A673 (cell line): Measurements from ENCODE around the gene LUZP1. TPM values are rescaled to one million over a fixed set of nuclear protein-coding genes. Genes with fewer than 3 reads are reported as not detected.
A peak's percentile ranks its signal among the peaks of the same experiment; 100 is the strongest.
"Not testable (repeated sequence)": the region's sequence is repeated elsewhere in the genome, so short reads cannot be mapped to it uniquely, and the experiment has no call there.

Experiments
- BruUV-seq: library from RNA; stranded (reverse); fragments of 400-500 nt; replicated peaks from 2 replicates; lab custom pipeline; 2021; lab: Mats Ljungman, UMichigan
- CTCF ChIA-PET: fragments of 300-600 bp; sonication (Branson Sonifier 250); formaldehyde crosslinking; loops from one replicate; lab custom pipeline; 2022; ENCODE audit warnings: antibody characterized with exemption; lab: Charles Lee
- POLR2A ChIA-PET: fragments of 300-600 bp; sonication (Branson Sonifier 250); formaldehyde crosslinking; loops from one replicate; lab custom pipeline; 2022; ENCODE audit warnings: antibody characterized with exemption; ENCODE audit not compliant: low non-redundant PET; lab: Charles Lee
- DNase-seq: peaks from one replicate; pipeline ENCODE4 v3.0.0-alpha.2; 2015; ENCODE audit warnings: low spot score
- H3K27ac ChIP-seq: fragments of 200-600 bp; sonication (generic); 2 replicates; pipeline ENCODE4 v1.5.1; 2016; ENCODE audit warnings: mixed run types, low read depth, mild to moderate bottlenecking, mixed read lengths, antibody characterized with exemption, low read length; ENCODE audit not compliant: poor library complexity, severe bottlenecking
- H3K27me3 ChIP-seq: fragments of 200-600 bp; sonication (generic); replicated peaks from 2 replicates; pipeline ENCODE4 v1.6.1; 2017; ENCODE audit warnings: mixed run types, low read depth, mild to moderate bottlenecking, mixed read lengths, antibody characterized with exemption, low read length; ENCODE audit not compliant: insufficient read depth, poor library complexity
- H3K36me3 ChIP-seq: fragments of 200-600 bp; sonication (generic); 2 replicates; pipeline ENCODE4 v1.6.1; 2016; ENCODE audit warnings: mixed run types, mild to moderate bottlenecking, mixed read lengths, antibody characterized with exemption, low read length; ENCODE audit not compliant: insufficient read depth, poor library complexity, severe bottlenecking
- H3K4me1 ChIP-seq: fragments of 200-600 bp; sonication (generic); 2 replicates; pipeline ENCODE4 v1.6.1; 2017; ENCODE audit warnings: mixed run types, mild to moderate bottlenecking, mixed read lengths, antibody characterized with exemption, low read length; ENCODE audit not compliant: insufficient read depth, poor library complexity, severe bottlenecking
- H3K4me3 ChIP-seq: fragments of 200-600 bp; sonication (generic); 2 replicates; pipeline ENCODE4 v1.5.1; 2016; ENCODE audit warnings: low read depth, mixed run types, mild to moderate bottlenecking, mixed read lengths, low read length; ENCODE audit not compliant: poor library complexity, severe bottlenecking
- H3K9me3 ChIP-seq: fragments of 200-600 bp; sonication (generic); 2 replicates; pipeline ENCODE4 v1.6.1; 2016; ENCODE audit warnings: mixed run types, low read depth, mild to moderate bottlenecking, mixed read lengths, antibody characterized with exemption, low read length; ENCODE audit not compliant: poor library complexity, severe bottlenecking
- EZH2 ChIP-seq: fragments of 200-600 bp; sonication (generic); IDR thresholded peaks from 2 replicates; pipeline ENCODE4 v1.6.1; 2017; ENCODE audit warnings: borderline replicate concordance, low read depth, mild to moderate bottlenecking, mixed read lengths, antibody characterized with exemption, low read length; ENCODE audit not compliant: poor library complexity, severe bottlenecking
- intact Hi-C: fragments of 100-400 bp; cut with micrococcal nuclease; formaldehyde crosslinking; loops from one replicate; pipeline ENCODE4 v1.10.0; 2022; ENCODE audit not compliant: unreplicated experiment
- total RNA-seq: library from RNA; stranded (reverse); gene quantifications from 2 replicates; pipeline ENCODE4 v1.2.3, GENCODE V29; 2021
- TF ChIP-seq, protein P1 (sequence below): fragments of 300-800, 200-600 bp; sonication (generic); conservative IDR thresholded peaks from 2 replicates; pipeline ENCODE4 v1.5.1; 2017; ENCODE audit warnings: low read depth, mild to moderate bottlenecking, antibody characterized with exemption, low read length, moderate library complexity, mixed read lengths

The LUZP1 gene
- total RNA-seq, 1 experiment from 2014 or later, result 34.9 TPM

DNA sequence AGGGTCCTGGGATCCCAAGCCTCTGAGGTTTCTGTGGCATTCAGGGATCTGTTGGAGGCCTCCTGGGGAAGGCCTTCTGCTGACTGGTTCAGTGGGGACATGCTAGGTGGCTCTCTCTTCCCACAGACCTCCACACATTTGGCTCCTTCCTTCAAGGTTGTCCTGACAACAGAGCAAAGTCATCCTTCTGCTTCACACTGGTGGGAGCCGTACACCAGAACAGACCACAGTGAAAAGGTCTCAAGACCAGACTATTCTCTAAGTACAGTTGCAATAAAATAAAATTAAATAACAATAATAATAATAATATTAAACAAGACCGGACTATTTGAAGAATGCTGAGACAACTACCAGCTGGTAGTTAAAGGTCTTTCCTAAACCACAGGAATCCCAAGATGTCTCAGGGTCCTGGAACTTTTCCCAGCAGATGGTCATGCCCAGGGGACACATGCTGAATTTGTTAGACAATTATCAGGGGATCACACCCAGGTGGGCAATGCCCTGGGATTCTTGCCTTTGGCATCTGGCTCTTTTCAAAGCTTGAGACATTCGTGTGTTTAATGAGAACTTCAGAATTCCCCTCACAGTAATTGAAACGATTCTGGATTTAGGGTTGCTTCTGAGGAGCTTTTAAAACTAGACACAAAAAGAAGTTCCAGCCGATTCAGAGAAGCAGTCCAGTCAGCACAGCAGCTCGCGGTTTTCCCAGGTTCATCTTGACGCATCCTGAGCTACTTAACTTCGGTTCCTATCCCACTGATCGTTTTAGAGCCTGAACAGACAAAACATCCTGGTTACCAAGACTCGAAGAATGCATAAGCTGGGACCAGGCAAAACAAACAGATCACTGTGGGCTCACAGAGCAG lies 25.7 kb upstream of the LUZP1 start:
- no peaks in the 10 kb centered on the region for H3K27me3 ChIP-seq
- H3K36me3 ChIP-seq, result no peaks in the 10 kb centered on the region
- TF ChIP-seq, protein P1, sequence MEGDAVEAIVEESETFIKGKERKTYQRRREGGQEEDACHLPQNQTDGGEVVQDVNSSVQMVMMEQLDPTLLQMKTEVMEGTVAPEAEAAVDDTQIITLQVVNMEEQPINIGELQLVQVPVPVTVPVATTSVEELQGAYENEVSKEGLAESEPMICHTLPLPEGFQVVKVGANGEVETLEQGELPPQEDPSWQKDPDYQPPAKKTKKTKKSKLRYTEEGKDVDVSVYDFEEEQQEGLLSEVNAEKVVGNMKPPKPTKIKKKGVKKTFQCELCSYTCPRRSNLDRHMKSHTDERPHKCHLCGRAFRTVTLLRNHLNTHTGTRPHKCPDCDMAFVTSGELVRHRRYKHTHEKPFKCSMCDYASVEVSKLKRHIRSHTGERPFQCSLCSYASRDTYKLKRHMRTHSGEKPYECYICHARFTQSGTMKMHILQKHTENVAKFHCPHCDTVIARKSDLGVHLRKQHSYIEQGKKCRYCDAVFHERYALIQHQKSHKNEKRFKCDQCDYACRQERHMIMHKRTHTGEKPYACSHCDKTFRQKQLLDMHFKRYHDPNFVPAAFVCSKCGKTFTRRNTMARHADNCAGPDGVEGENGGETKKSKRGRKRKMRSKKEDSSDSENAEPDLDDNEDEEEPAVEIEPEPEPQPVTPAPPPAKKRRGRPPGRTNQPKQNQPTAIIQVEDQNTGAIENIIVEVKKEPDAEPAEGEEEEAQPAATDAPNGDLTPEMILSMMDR, result no peak
- no peak for TF ChIP-seq EZH2
- no peak overlapping the region for H3K27ac ChIP-seq
- no peaks in the 10 kb centered on the region for H3K4me1 ChIP-seq
- CTCF ChIA-PET, result interaction anchor here (1.6 kb wide), 1 partner anchor 10 kb away, joined by 3 read pairs; no protein-coding TSS in a partner anchor
- intact Hi-C loops, result no loop called here
- POLR2A ChIA-PET, result no interaction called here
- H3K9me3 ChIP-seq, result no peaks in the 10 kb centered on the region
- no peak for DNase-seq
- no TSS peak for BruUV-seq
- no peak overlapping the region for H3K4me3 ChIP-seq

DNA sequence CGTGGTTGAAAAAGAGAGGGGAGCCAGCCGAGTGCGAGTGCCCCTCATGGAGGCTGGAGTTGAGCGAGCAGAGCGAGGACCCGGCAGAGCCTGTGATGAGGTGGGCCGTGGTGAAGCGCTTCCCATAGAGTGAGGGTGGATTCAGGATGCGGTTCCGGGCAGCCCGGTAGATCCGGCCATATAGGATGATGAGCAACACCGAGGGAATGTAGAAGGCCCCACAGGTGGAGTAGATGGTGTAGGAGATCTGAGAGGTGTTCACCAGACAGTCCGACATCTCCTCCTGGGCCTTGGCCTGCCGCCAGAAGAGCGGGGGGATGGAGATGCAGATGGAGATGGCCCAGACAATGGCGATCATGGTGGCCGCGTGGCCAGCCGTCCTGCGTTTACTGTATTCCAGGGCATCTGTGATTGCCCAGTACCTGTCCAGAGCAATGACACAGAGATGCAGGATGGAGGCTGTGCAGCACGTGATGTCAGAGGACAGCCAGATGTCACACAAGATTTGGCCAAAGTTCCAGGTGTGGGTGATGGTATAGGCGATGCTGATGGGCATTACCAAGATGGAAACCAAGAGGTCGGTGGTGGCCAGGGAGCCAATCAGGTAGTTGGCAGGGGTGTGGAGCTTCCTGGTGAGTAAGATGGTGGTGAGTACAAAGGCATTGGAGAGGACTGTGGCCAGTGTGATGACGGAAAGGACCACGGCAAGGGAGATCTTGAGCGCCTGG lies 24.9 kb upstream of the LUZP1 start:
- Histone ChIP-seq H3K9me3 (no peaks in the 10 kb centered on the region), H3K4me3 (no peak overlapping the region), H3K36me3 (no peaks in the 10 kb centered on the region), H3K4me1 (no peaks in the 10 kb centered on the region), H3K27ac (no peak overlapping the region), H3K27me3 (no peaks in the 10 kb centered on the region)
- BruUV-seq, result no TSS peak
- CTCF ChIA-PET, result interaction anchor here (0.6 kb wide), 1 partner anchor 229 kb away, joined by 3 read pairs; no protein-coding TSS in a partner anchor
- no peak for DNase-seq
- intact Hi-C loops, result no loop called here
- POLR2A ChIA-PET, result no interaction called here
- TF ChIP-seq EZH2, result no peak
- TF ChIP-seq, protein P1, result no peak

- Histone ChIP-seq H3K4me1 (no peaks in the 10 kb centered on the region), H3K27me3 (no peaks in the 10 kb centered on the region), H3K36me3 (no peaks in the 10 kb centered on the region), H3K27ac (no peak overlapping the region), H3K9me3 (no peaks in the 10 kb centered on the region), H3K4me3 (no peak overlapping the region)
- ChIA-PET POLR2A (no interaction called here), CTCF (no interaction called here)
- no peak for DNase-seq
- BruUV-seq, result no TSS peak
- TF ChIP-seq, protein P1, result no peak
- no peak for TF ChIP-seq EZH2
- intact Hi-C loops, result no loop called here
Measured at GRCh38 chr1:23191199-23191598, 22.5 kb upstream of the LUZP1 start.

GRCh38 chr1:23188936-23189452 lies 20.3 kb upstream of the LUZP1 start:
- BruUV-seq, H3K27me3 ChIP-seq, H3K36me3 ChIP-seq, POLR2A ChIA-PET, H3K4me1 ChIP-seq, CTCF ChIA-PET, H3K9me3 ChIP-seq, H3K27ac ChIP-seq, intact Hi-C loops, H3K4me3 ChIP-seq: not testable (repeated sequence)
- peak; percentile 64 for DNase-seq
